Bone marrow (tissue), 2 donors: ENCODE results near the gene SURF2.

Source experiments
- DNase-seq, 2 donors: peaks; one replicate each; lab custom pipeline; 2025; lab: John Stamatoyannopoulos, UW

Gene SURF2

DNA sequence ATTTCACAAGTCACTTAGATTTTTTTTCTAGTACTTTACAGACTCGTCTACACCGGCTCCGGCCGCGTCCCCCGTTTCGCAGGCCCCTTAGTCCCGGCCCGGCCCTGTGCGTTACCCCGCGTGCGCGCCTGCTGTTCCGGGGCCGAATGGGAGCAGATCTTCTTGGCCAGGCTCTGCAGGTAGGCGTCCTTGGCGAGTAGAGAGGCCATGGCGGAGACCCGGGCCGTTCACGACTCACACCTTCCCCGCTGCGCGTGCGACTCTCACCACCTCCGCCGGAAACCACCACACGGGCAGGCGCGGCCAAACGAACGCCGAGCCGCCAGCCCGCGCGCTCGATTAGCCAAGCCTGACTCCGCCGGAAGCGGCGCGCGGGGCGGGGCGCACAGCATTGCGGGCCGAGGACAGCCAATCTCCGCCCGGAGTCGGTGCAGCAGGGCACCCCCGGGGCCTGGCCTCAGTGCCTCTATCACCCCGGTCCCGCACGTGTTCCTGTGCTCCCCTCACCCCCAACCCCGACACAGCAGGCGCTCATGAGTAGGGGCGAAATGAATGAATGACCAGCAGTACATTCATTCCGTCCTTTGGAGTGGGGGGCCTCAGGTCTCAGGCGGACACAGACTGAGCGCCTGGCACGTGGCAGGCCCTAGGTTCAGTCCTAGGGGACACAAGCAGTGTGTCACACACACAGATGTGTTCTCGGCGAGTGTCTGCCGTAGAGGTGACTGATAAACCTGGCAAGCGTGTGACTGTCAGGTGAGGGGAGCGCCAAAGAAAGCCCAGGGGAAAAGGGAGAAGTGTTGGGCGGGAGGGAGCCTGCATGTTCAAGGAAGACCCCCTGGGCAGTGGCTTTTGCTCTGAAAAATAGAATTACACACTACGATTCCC is 20.2 kb upstream of the SURF2 start, which contains the start of gene SURF6:
SURF6 (minus strand) TSS at position 265 of the 888 bp plus-strand sequence; CDS start at position 209, 56 bp downstream.
- DNase-seq = peak; percentile 61 to 85

DNA sequence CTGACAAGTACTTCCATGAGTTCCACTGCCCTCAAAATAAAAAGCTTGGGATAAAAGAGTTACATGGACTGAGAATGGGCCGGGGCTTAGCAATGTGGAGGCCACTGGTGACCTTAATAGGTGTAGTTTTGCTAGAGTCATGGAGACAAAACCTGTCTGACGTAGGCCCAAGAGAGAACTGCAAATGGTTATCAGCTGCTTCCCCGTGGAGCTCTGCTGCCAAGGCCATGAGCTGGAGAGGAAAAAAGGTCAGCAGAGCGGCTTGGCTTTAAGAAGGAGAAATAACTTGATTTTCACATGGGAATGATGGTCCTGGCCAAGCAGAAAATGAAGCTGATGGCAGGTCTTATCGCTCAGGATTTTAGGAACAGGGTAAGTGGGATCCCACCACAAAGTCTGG is 16.7 kb upstream of the SURF2 start:
- DNase-seq = no peak

DNA sequence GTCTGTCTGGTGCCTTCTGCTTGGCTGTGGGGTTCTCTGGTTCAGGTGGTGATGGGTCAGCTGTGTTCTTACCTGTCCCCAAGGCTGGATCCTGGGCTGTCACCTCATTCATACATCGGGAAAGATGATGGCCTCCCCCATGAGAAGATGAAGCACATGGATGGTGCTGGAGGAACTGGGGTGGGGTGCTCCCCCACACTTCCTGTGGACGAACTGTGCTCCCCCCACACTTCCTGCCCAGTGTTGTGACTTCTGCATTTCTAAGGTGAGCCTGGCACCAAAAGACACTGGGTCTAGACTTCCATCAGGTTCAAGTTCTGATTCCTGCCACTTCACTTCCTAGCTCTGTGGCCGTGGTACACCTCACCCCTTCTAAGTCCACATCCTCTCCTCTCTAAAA is 16.1 kb upstream of the SURF2 start:
- peak in 1 of 2 donors; percentile 14 for DNase-seq

DNA sequence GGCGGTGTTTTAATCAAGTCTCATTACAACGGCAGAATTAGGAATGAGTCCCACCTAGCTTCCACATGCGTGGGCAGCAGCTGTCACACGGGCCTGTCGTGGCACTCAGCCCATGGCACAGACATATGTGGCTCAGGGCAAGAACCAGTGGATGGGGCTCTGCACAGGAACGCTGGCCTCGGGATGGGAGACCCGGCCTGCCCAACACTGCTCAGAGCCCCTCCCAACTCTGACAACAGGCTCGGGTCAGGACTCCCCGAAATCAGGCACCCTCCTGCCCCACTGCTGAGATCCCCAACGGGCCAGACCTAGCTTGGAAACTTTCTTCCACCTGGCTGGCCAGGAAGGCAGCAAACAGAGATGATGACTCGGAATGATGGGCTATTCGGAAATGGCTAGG is 15.4 kb upstream of the SURF2 start:
- DNase-seq = no peak

DNA sequence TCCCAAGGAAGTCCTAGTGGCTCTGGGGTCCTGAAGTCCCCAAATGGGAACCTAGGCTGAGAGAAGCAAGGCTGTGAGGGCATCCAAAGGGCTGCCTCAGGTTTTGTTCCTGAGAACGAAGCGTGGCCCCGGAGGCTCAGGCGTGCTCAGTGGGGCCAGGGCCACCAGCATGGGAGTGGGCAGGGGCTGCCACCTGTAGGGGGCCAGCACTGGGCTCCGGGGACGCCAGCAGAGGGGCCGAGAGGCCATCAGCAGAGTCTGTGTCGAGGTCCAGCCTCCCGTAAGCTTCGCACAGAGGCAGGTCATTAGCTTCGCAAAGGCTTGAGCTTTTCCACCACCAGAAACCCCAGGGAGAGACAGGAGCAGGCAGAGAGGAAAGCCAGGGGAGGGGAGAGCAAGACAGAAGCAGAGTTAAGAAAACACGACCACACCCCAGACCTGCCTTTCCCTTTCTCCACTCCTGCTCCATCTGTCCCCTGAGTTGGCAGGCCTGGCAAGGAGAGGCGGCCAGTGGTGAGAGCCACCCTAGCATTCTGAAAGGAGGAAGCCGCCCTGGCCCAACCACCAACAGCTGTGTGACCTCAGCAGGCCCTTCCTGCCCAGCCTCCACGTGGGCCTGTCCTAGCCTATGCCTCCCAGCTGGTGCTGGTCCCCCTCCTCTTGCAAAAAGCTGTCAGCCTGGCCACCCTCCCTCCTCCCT is 14.8 kb upstream of the SURF2 start:
- DNase-seq = peak in 1 of 2 donors; percentile 13

DNA sequence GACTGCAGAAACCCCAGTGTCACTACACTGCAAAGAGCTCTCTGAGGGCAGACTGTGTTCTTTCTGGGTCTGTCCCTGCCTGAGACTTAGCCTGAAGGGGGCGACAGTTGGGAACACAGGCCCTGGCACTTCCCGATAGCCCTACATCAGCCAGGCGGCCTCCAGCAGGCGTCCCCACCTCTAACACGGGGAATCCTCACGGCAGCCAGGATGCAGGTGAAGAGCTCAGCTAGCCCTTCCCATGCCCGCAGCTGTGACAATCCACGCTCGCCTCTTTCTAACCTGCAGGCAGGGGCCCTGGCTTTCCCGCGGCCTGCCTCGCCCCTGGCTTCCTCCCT is 14.3 kb upstream of the SURF2 start:
- no peak for DNase-seq

DNA sequence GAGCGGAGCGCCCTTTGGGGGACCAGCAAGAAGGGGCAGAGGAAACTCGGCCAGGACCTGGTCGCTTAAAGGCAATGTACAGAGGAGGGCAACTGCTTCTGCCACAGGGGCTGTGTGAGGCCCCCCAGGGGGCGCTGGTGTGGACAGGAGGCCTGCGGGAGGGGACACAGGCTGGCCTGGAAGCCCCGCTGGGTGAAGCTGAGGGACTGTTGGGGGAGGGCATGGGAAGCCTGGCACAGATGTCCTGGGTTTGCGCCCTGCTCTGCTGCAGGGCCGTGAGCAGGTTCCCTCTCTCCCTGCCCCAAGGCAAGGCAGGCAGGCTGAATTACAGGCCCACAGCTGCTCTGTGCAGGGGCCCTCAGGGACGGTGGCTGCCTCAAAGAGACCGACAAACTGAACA is 13.8 kb upstream of the SURF2 start:
- DNase-seq = no peak

DNA sequence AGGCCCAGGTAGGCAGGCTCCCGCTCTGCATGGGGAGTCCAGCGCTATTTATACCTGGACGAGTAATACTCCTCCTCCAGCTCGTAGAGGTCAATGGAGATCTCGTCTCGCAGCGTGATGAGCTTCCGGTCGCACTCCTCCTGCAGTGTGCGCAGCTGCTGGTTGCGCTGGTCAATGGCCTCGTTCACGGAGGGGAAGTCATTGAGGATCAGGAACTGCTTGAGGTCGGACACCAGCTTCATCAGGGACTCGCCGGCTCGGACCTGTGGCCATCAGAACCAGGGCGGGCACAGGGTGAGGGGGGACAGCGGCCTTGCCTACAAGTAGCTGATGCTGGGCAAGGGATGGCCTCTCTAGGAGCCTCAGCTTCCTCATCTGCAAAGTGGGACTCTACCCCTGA is 12.3 kb upstream of the SURF2 start:
- no peak for DNase-seq

DNA sequence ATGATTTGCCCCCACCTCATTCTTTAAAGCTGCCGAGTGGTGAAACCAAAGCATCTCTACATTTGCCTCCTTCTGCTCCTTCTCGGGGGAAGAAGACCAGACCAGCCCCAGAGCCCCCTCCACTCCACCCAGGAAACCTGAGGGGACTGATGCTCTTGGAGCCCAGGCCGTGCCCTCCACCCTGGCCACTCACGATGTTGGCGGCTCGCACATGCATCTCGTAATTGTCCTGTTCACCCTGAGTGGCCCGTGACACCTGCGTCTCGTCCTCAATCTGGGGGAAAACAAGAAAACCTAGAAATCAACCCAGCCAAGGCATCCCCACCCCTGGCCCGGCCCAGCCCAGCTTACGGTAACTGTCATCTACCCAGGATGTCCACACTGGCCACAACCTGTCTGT is 11.4 kb upstream of the SURF2 start:
- DNase-seq = no peak

DNA sequence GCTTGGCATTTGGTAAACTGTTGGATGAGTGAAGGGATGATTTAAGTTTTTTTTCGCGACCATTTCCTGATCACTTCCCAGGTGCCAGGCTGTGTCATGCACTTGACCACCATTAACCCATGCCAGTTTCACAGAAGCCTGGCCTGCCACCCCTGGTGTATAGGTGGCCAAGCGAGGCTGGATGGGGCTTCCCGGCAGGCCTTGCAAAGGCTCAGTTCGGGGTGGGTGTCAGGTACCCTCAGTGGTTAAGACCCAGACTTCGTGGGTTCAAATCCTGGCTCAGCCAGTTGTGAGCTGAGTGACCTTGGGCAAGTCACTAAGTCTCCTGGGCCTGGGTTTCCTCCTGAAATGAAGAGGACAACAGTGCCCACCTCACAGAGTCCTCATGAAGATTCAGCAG is 10.8 kb upstream of the SURF2 start:
- DNase-seq = no peak

DNA sequence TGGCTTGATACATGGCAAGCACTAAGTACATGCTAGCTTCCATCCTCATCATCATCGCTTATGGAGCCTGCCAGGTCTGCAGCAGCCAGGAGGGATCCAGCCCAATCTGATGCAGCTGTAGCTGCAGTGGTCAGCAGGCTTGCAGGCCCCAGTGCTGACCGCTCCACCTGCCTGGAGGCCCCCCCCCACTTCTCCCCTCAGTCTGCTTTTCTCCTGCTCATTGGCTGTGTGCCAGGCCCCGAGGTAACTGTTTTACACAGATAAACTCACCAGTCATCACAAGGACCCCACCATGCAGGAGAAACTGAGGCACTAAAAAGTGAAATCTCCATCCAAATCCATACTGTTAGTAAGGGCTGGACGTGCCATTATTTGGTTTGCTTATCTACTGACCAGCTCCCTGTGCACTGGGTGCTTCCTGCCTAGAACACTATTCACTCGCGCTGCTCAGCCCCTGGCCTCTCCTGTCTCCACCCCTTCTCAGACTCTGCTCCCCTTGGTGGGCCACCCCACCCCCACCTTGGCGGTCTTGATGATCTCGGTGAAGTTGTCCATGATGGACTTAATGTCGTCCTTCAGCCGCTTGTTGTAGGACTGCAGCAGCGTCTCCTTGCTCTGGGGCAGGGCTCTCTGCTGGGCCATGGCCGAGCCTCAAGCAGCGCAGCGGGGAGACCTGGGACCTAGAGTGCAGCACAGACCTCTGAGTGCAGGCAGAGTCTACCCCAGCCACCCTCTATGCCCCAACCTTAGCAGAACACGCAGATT is 10.1 kb upstream of the SURF2 start:
- no peak for DNase-seq

DNA sequence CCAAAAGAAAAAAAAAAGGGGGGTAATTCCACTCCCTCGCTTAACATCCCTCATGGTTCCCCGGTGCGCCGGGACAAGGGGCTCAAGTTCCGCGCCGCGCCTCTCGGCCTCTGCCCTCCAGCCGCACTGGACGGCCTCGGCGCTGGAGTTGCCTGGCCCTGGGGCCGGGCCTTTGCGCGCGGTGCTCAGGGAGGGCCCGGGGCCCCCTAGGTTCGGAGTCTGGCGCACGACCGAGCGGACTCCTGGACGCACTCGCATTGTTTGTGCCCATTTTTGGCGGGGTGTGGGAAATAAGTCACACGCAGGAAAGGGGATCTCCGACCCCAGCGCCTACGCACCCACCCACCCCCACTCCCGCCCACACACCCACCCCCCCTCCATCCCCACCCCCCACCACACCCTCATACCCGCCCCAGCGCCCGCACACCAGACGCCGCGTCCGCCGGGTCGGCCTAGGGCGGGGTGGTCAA is 8.8 kb upstream of the SURF2 start:
- DNase-seq = no peak

DNA sequence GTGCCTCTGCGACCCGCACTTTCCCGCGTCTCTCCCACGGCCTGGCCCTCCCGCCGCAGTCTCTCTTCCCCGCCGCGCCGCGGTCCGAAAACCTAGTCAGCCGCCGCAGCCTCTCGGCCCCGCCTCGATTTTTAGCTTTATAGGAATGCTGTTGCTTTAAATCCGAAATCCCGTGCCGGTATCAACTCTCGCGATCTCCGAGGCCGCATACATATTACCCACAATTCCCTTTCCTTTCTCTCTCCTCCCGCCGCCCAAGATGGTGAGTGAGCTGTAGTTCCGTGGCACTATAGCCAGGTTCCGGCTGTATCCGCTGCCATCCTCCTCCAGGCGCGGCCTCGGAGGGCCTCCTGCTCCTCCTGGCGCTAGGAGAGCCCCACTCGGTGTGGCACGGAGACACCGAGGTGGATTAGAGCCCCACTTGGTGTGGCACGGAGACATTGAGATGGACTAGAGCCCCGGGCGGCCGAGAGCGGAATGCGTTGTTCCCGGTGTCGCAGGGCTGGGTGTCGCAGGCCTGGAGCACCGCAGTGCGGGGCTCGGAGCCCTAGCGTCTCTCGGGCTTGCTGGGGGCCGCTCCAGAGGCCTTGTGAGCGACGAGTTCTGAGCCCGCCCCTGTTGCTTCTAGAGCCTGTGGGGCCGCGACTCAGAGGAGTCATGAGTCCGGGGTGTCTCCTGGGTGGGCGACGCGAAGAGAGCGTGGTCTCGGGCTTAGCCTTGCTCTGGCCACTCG is 8.2 kb upstream of the SURF2 start, which contains the start of the genes MED22 and RPL7A:
MED22 (minus strand) TSS at position 147 of the 733 bp plus-strand sequence. CDS start 1,469 bp downstream, outside the sequence.
RPL7A (plus strand) TSS at position 234 of the 733 bp plus-strand sequence; CDS start at position 260, 26 bp downstream.
- peak; percentile 80 to 94 for DNase-seq

DNA sequence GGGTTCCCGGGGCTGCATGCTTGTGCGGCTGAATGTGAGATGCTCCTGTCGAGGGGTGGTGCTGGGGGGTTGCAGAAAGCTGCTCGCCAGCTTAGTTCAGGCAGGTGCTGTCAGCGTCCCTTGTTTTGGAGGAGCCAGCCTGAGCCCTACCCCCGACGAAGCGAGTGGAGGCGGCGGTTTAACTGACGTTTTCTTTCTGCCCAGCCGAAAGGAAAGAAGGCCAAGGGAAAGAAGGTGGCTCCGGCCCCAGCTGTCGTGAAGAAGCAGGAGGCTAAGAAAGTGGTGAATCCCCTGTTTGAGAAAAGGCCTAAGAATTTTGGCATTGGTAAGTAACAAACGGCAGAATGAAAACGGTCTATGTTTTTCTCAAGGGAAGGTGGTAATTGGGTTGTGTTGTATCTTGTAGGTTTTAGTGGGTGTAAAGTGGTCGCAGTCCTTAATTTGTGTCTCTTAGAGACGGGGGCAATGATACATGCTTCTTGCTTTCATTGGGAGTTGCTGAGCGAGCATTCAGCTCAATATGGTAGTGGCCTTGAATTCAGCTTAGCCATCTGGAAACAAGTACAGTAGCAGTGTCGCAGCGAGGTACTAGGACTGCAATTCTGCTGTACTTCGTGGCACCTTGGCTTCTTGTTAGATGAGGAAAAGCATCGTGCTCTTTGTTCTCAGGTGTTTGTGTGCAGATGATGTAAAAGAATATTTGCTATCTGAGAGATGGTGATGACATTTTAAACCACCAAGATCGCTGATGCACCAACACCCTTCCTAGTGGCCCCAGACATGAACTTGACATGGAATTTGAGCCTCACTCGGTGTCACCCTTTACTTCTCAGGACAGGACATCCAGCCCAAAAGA is 7.4 kb upstream of the SURF2 start:
- no peak for DNase-seq

DNA sequence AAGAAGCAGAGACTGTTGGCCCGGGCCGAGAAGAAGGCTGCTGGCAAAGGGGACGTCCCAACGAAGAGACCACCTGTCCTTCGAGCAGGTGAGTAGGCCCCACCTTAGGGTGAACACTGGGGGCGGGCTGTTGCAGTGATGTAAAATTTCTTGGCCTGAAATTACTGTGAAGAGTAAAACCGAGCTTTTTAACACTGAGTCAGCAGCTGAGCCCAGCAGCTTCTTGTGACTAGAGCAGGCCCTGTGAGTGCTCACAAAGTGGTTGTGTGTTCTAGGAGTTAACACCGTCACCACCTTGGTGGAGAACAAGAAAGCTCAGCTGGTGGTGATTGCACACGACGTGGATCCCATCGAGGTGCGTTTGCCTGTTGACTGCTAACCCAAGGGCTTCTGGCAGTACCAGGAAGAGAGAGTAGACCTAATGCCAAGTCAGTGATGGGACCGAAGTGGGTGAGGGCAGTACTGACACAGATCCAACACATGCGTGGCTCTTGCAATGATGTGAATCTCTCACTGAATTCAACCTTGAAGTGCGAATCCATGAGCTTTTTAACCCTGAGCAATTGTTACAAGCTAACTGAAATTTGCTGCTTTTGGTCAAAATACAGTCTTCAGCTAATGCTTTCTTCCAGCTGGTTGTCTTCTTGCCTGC is 6.3 kb upstream of the SURF2 start:
- DNase-seq = no peak

DNA sequence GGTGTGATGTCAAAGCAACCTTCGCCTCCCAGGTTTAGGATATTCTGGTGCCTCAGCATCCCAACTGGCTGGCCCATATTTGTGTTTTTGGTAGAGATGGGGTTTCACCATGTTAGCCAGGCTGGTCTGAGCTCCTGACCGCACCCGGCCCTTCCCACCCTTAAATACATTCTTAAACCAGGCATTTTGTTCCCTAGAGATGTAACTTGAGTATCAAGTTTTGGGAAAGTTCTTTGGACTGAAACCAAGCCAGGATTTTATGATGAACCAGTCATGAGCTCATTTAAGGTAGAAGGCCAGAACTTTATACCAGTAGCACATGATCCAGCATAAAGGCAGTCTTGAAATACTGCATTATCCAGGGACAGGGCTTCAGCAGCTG is 4.8 kb upstream of the SURF2 start:
- no peak for DNase-seq

DNA sequence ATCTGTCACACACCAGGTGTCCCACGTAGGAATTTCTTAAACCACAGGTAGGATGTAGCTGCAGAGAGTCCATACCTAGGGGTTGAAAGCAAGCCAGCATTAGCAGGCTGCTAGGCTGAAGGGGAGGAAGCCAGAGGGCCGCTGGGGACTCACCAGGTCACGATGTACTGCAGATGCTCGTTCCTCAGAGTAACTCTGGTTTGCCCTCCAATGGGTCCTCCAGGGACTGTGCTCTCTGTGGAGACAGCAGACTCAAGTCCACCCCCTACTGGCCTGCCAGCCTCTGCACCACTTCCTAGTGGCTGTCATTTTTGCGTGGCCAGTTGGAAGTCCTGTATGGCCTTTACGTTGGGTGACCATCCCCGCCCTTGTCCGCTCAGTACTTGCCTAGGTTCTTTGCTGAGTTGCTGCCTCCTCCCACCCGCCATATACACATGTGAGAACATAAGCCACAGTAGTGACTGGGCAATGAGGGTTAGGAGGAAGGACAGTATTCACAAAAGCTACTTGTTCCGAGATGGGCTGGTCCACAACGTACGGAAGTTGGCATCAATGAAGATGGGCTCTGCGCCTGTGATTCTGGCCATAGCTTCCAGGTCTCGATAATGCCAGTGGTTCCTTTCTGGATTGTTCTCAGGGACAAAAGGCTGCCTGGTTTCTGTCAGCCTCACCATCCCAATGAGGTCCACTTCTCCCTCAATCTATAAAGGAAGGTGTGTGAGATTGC is 4.3 kb upstream of the SURF2 start:
- no peak for DNase-seq

DNA sequence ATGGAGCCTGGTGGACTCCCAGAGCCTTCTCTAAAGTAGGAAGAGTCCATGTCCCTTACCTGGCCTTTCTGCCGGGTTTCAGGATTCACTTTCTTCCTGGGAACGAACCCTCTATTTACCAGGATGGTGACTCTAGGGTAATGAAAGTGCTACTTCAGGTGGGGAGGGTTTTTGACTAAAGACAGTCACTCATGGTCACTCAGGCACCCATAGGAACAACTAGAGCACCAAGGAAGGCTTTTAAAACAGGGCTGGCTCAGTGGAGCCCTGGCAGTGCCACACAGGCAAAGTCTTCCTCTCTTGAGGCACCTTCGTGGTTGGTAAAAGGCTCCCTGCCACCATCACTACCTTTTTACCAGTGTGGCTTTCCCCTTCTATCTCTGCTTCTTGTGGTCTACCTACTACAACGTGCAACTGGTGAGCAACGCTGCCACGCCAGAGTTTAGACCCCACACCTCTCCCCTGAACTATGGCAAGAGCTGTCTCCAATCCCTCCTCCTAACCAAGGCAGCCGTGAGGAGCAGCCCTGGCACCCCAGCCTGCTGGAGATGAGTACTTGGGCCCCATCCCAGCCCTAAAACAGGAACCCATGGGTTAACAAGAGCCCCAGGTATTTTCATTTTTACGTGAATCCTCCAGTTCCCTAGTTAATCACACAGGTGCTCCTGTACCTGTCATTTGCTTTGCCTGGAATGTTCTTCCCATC is 3.6 kb upstream of the SURF2 start:
- DNase-seq = no peak

DNA sequence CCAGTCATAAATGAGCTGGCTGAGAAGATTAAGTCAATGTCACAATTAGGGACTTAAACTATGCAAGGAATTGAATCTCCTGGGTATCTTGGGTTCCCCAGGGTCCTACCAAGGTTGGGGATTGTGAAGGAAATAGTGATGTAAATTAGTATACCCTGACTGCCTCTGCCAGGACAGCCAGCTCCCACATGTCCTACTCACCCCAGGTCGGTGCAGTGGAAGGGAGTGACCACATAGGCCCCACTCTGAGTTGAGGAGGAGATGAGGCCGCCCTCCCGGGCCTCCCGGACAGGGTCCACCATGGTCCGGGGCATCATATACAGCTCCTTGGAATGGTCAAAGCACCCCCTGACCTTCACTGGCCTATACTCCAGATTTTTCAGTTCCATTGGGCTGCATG is 2.8 kb upstream of the SURF2 start:
- DNase-seq = no peak
